B cell (primary cell): ENCODE results near the gene RPP25L.

Experiments
- EZH2 ChIP-seq: IDR thresholded peaks from 2 replicates; pipeline ENCODE4 v1.6.1; 2012; ENCODE audit warnings: borderline replicate concordance, low read depth, mild to moderate bottlenecking, moderate library complexity, low read length; ENCODE audit not compliant: insufficient read depth, poor library complexity, severe bottlenecking
- TF ChIP-seq, protein P1 (sequence below): fragments of 200-600 bp; IDR thresholded peaks from one replicate; pipeline ENCODE4 v1.8.0; 2022; ENCODE audit warnings: antibody characterized with exemption, mild to moderate bottlenecking

DNA sequence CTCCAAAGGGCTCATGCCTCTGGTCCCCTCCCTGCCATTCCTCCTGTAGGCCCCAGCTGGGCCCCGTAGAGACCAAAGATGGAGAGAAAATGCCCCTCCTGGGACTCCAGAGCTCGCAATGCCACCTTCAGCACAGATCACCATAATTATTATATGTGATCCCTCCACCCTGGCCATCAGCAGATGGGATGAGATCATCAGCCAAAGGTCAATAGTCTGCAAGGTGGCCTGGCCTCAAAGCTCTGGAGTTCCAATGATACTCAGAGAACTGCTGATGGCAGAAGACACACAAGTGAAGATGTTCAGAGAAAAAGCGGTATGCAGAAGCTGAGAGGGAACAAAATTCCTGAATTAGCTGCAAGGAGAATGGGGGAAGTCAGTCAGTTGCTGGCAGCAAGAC, 5.0 kb downstream of the RPP25L start:
- TF ChIP-seq, protein P1, sequence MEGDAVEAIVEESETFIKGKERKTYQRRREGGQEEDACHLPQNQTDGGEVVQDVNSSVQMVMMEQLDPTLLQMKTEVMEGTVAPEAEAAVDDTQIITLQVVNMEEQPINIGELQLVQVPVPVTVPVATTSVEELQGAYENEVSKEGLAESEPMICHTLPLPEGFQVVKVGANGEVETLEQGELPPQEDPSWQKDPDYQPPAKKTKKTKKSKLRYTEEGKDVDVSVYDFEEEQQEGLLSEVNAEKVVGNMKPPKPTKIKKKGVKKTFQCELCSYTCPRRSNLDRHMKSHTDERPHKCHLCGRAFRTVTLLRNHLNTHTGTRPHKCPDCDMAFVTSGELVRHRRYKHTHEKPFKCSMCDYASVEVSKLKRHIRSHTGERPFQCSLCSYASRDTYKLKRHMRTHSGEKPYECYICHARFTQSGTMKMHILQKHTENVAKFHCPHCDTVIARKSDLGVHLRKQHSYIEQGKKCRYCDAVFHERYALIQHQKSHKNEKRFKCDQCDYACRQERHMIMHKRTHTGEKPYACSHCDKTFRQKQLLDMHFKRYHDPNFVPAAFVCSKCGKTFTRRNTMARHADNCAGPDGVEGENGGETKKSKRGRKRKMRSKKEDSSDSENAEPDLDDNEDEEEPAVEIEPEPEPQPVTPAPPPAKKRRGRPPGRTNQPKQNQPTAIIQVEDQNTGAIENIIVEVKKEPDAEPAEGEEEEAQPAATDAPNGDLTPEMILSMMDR: no peak
- TF ChIP-seq EZH2: no peak
